NCI-H1417 treated with DMSO at 0.1 percent for 48 hours (cell line): ENCODE measurements around the gene ACER1.
"Not testable (repeated sequence)": the region's sequence is repeated elsewhere in the genome, so short reads cannot be mapped to it uniquely, and the experiment has no call there.

ENCODE experiments used
- DNase-seq: peaks from one replicate; lab custom pipeline; 2025; lab: John Stamatoyannopoulos, UW

Gene ACER1

DNA sequence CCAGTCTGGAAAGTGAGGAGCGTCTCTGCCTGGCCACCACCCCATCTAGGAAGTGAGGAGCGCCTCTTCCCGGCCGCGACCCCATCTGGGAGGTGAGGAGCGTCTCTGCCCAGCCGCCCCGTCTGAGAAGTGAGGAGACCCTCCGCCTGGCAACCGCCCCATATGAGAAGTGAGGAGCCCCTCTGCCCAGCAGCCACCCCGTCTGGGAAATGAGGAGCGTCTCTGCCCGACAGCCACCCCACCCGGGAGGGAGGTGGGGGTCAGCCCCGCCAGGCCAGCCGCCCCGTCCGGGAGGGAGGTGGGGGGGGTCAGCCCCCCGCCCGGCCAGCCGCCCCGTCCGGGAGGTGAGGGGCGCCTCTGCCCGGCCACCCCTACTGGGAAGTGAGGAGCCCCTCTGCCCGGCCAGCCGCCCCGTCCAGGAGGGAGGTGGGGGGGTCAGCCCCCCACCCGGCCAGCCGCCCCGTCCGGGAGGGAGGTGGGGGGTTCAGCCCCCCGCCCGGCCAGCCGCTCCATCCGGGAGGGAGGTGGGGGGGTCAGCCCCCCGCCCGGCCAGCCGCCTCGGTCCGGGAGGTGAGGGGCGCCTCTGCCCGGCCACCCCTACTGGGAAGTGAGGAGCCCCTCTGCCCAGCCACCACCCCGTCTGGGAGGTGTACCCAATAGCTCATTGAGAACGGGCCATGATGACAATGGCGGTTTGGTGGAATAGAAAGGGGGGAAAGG is 22.1 kb upstream of the ACER1 start:
- DNase-seq, result not testable (repeated sequence)

GRCh38 chr19:6354098-6354674 is 20.8 kb upstream of the ACER1 start:
- DNase-seq, result no peak

GRCh38 chr19:6352381-6353165 is 19.2 kb upstream of the ACER1 start:
- DNase-seq, result no peak

GRCh38 chr19:6350688-6351087 is 17.3 kb upstream of the ACER1 start:
- DNase-seq, result no peak

GRCh38 chr19:6349271-6349670 is 15.9 kb upstream of the ACER1 start:
- DNase-seq, result not testable (repeated sequence)

GRCh38 chr19:6343462-6343861 is 10.1 kb upstream of the ACER1 start:
- no peak for DNase-seq

- DNase-seq, result no peak
These were observed 7.2 kb upstream of the ACER1 start for GRCh38 chr19:6340493-6341201.

DNA sequence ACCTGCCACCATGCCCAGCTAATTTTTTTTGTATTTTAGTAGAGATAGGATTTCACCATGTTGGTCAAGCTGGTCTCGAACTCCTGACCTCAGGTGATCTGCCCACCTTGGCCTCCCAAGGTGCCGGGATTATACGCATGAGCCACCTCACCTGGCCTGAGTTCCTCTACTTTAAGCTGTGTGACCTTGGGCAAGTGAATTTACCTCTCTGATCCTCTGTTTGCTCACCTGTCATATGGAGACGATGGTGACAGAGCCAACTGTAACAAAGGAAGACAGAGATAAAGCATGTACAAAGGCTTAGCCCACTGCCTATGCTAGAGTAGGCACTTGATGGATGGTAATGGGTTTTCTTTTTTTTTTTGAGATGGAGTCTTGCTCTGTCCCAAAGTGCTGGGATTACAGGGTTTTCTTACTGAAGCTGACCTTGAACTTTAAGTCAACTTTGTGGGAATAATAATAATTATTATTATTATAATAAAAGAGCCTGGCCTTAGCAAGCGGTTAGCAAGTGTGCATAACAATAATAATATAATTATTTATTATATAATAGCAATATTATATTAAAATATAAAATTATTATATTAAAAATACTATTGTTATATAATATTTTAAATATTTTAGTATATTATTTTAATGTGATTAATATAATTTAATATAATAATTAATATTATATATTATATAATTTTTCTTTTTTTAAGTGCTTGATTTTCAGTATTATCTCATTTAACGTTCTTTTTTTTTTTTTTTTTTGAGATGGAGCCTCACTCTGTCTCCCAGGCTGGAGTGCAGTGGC is 1.3 kb upstream of the ACER1 start:
- DNase-seq, result no peak

DNA sequence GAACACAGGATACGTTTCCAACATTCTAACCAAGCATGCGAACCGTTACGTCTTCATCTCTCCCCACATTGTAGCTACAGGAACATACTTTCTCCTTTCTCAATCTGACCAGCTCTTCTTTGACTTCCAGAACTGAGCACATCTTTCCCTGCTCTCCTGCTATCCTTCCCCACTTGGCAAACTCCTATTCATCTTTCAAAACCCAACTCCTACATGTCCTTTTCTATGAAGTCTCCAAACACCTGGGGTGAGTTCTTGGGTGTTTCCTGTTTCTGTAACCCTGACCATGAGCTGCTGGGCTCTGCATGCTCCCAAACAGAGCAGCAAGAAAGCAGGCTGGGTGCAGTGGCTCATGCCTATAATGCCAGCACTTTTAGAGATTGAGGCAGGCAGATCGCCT is 6.6 kb downstream of the ACER1 start:
- DNase-seq, result no peak

DNA sequence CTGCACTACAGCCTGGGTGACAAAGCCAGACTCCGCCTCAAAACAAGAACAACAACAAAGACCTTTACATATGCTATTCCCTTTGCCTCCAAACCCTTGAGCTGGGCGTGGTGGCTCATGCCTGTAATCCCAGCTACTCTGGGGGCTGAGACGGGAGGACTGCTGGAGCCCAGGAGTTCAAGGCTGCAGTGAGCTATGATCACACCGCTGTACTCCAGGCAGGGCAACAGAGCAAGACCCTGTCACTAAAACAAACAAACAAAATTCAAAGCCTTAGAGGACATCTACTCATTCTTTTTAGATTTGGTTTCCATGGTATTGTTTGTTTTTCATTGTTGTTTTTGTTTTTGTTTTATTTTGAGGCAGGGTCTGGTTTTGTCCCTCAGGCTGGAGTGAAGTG is 7.8 kb downstream of the ACER1 start:
- DNase-seq, result no peak

- no peak for DNase-seq
These were observed 8.7 kb downstream of the ACER1 start for GRCh38 chr19:6324757-6325156.

DNA sequence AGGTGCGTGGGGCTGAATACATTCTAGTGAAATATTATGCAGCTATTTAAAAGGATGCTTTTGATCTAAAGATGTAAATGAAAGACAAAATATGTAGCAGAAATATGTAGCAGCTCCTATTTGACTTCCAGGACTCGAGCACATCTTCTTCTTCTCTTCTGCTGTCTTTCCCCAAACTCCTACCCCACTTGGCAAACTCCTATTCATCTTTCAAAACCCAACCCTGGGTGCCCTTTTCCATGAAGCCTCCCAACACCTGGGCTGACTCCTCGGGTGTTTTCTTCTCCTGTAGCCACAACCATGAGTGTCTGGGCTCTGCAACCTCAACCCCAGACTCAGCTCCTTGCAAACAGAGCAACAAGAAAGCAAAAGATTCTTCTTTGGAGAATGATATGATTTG is 11.1 kb downstream of the ACER1 start:
- no peak for DNase-seq

DNA sequence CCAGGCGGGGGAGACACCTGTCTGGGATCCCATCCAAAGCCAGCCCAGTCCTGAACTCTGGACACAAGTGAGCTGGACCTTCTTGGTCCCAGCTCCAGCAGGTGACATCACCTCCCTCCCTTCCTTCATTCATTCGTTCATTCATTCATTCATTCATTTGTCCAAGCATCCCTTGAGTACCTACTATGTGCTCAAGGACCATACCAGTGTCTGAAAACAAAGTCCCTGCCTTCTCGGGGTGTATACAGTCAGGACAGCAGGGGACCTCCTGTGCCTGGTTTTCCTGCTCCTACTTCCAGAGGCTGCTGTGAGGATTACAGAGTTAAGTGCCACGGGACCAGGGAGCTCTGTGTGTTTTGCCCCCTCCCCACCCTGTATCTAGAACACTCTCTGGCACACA is 14.0 kb downstream of the ACER1 start:
- DNase-seq, result no peak

DNA sequence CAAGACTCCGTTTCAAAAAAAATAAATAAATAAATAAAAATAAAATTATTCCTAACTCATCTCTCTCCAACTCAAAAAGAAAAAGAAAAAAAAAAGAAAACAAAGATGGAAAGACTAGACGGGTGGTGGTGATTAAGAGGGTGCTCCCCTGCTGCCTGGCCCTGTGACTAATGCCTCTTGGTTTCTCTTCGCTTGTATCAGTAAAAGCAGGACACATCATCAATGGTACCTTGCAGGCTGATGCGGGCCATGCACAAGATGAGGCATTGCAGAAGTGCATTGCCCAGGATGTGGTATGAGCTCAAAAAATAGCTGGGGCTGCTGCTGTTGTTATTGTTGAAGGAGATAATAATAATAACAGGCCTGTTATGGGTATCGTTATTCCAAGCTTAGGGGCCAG is 14.6 kb downstream of the ACER1 start:
- no peak for DNase-seq

GRCh38 chr19:6315646-6316045 is 17.8 kb downstream of the ACER1 start:
- DNase-seq, result not testable (repeated sequence)

- no peak for DNase-seq
These were observed 19.9 kb downstream of the ACER1 start for GRCh38 chr19:6313398-6313969.

- DNase-seq, result no peak
These were observed 21.4 kb downstream of the ACER1 start for GRCh38 chr19:6312018-6312417.

DNA sequence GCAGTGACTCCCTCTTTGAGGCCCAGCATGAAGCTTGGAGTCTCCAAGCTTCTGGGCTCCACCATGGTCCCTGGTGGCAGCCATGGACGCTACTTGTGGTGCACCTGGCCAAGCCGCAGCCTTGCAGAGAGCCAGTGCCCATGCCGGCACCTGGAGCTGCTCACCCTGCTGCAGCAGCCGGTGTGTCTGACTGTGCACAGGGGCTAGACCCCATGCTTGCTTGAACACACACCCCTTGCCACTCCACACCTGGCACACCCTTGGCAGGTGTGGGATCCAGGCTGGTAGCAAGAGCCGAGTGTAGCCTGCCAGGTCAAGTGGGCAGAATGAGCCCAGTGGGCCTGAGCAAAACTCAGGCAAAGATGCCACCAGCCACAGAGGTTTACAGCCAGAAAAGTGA is 35.0 kb downstream of the ACER1 start:
- no peak for DNase-seq

DNA sequence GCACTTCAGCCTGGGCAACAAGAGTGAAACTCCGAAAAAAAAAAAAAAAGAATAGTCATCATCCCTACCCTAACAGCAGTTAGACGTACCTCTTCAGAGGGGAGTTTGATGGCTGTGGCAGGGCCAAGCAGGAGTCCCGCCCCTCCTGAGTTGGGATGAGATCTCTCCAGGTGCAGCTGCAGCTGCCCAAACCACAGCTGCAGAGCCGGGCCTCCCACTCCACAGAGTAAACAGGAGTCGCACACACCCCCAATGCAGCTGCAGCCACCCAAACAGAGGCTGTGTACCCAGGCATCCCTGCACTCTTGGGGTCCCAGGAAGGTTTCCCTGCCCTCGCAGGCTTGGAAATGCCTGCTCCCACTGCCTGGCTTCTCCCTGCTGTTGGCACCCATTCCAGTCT is 36.2 kb downstream of the ACER1 start:
- no peak for DNase-seq

GRCh38 chr19:6292006-6292405 is 41.4 kb downstream of the ACER1 start:
- no peak for DNase-seq

DNA sequence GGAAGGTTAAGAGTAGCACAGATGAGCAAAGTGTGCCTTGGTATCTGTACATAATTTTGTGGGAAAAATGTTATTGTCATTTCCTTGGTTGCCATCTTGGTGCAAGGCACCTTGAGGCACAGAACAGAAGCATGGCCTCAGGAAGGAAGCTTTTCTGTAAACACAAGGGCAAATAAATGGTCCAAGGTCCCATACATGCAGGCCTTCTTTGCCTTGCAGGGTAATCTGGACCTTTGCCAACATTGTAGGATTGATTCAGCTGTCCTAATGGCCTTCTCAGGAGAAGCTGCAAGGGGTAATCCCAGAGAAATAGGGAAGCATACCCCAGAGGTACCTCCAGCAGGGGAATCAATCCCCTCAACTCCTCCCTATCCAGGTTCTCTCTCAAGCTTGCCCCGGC is 44.7 kb downstream of the ACER1 start:
- no peak for DNase-seq
